ENCODE results near the gene PROM2.

Gene PROM2

GRCh38 chr2:95327861-95328260 is 53.6 kb downstream of the PROM2 start:
- H3K4me3 ChIP-seq (ENCODE audit: low read depth in 1 of 2, low read length in 2 of 2) = no peak overlapping the region
- no peaks in the 10 kb centered on the region for H3K27me3 ChIP-seq (ENCODE audit: control insufficient read depth in 1 of 2, insufficient read depth in 2 of 2, low read length in 2 of 2)
- H3K9ac ChIP-seq (ENCODE audit: low read depth in 1 of 2, low read length in 2 of 2) = no peak overlapping the region
- no peaks in the 10 kb centered on the region for H3K9me3 ChIP-seq (ENCODE audit: control insufficient read depth in 1 of 2, low read length in 2 of 2)
- H3K36me3 ChIP-seq (ENCODE audit: control insufficient read depth in 1 of 2, insufficient read depth in 2 of 2, low read length in 2 of 2) = no peaks in the 10 kb centered on the region
- no peak overlapping the region for H3K27ac ChIP-seq (ENCODE audit: low read depth, low read length)
- H3K4me1 ChIP-seq (ENCODE audit: control insufficient read depth in 1 of 2, insufficient read depth in 2 of 2, low read length in 2 of 2) = no peaks in the 10 kb centered on the region

DNA sequence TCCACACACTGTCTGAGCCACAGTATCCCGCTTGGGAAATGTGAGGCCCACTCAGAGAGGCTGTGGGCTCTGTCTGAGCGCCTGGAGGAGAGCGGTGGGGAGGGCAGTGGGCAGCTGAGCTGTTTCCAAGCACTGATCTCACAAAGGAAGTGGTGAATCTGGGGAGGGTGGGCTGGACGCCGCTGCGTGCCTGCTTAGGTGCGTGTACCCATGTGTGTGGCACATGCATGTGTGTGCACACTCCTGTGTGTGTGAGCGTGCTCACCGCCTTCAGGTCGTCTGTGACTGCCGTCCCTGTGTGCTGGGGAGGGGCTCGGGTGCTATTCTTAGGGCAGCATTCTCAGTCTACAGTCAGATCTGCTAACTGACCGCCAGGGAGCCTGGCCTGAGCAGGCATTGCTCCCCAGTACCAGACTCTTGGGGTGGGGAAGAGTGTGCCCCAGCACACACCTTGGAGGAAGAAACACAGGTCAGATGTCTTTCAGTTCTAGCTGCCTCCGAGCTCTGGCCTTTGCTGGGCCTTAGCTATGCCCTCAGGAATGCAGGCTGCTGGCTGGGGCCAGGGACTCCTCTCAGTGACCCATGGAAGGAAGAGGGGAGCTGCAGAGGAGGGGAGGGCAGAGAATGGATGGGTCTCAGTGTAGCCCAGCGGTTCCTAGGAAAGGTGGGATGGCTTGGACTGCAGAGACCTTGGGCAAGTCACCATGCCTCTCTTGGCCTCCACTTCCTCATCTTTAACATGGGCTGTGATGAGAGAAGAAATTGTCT is 54.3 kb downstream of the PROM2 start:
- Histone ChIP-seq H3K27ac (ENCODE audit: low read depth, low read length) (no peak overlapping the region), H3K4me1 (ENCODE audit: control insufficient read depth in 1 of 2, insufficient read depth in 2 of 2, low read length in 2 of 2) (no peaks in the 10 kb centered on the region)

GRCh38 chr2:95329401-95329800 is 55.2 kb downstream of the PROM2 start:
- peaks cover 0 to 7% of the 10 kb centered on the region in 2 donors for H3K27me3 ChIP-seq (ENCODE audit: control insufficient read depth in 1 of 2, insufficient read depth in 2 of 2, low read length in 2 of 2)
- H3K9ac ChIP-seq (ENCODE audit: low read depth in 1 of 2, low read length in 2 of 2) = no peak overlapping the region
- H3K27ac ChIP-seq (ENCODE audit: low read depth, low read length) = no peak overlapping the region
- H3K9me3 ChIP-seq (ENCODE audit: control insufficient read depth in 1 of 2, low read length in 2 of 2) = no peaks in the 10 kb centered on the region
- no peak overlapping the region for H3K4me3 ChIP-seq (ENCODE audit: low read depth in 1 of 2, low read length in 2 of 2)
- no peaks in the 10 kb centered on the region for H3K4me1 ChIP-seq (ENCODE audit: control insufficient read depth in 1 of 2, insufficient read depth in 2 of 2, low read length in 2 of 2)
- no peaks in the 10 kb centered on the region for H3K36me3 ChIP-seq (ENCODE audit: control insufficient read depth in 1 of 2, insufficient read depth in 2 of 2, low read length in 2 of 2)

More for the DNA sequence above, 54.3 kb downstream of the PROM2 start:
- Histone ChIP-seq H3K9ac (ENCODE audit: low read depth in 1 of 2, low read length in 2 of 2) (no peak overlapping the region), H3K9me3 (ENCODE audit: control insufficient read depth in 1 of 2, low read length in 2 of 2) (no peaks in the 10 kb centered on the region), H3K4me3 (ENCODE audit: low read depth in 1 of 2, low read length in 2 of 2) (no peak overlapping the region), H3K27me3 (ENCODE audit: control insufficient read depth in 1 of 2, insufficient read depth in 2 of 2, low read length in 2 of 2) (peaks cover 0 to 5% of the 10 kb centered on the region in 2 donors), H3K36me3 (ENCODE audit: control insufficient read depth in 1 of 2, insufficient read depth in 2 of 2, low read length in 2 of 2) (no peaks in the 10 kb centered on the region)

DNA sequence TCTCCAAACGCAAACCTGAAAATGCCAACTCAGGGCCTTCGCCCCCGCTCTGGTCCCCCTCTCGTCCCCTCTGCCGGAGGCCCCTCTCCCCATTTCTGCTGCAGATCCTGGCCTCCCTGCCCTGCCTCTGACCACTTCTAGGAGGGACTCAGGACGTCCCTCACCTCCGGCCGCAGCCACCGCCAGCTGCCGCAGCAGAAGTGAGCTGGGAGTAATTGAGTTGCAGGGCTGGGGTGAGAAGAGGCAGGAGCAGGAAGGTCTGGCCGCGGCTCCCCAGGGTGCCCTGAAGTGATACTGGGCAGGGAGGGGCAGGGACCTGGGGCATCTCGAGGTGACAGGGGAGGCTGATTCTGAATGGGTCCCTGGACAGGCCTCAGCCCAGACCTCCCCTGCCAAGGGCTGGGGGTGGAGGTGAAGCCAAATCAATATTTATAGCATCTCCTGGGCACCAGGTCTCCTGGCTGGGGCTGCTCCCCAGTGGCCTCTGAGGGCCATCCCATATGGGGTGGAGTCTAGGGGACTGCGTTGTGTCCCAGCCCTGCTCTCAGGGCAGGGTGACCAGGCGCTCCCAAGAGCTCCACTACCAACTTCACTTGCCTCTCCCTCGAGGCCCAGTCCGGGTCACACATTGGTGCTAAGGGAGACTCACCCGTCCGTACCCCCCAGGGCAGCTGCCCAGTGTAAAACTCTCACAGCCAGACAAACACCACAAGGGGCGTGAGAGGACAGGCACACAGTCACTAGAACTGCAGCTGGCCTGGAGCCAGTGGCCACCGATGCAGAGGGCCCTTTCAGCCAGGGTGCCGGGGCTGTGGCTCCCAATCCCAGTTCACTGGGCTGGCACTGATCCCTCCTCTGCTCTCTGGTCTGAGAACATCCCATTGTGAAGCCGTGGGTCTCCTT is 55.9 kb downstream of the PROM2 start:
- H3K9ac ChIP-seq (ENCODE audit: low read depth in 1 of 2, low read length in 2 of 2) = no peak overlapping the region

GRCh38 chr2:95330794-95331338 is 56.6 kb downstream of the PROM2 start:
- Histone ChIP-seq H3K4me1 (ENCODE audit: control insufficient read depth in 1 of 2, insufficient read depth in 2 of 2, low read length in 2 of 2) (no peaks in the 10 kb centered on the region), H3K9ac (ENCODE audit: low read depth in 1 of 2, low read length in 2 of 2) (no peak overlapping the region), H3K9me3 (ENCODE audit: control insufficient read depth in 1 of 2, low read length in 2 of 2) (no peaks in the 10 kb centered on the region), H3K27me3 (ENCODE audit: control insufficient read depth in 1 of 2, insufficient read depth in 2 of 2, low read length in 2 of 2) (peaks cover 6 to 7% of the 10 kb centered on the region in 2 donors), H3K36me3 (ENCODE audit: control insufficient read depth in 1 of 2, insufficient read depth in 2 of 2, low read length in 2 of 2) (no peaks in the 10 kb centered on the region), H3K4me3 (ENCODE audit: low read depth in 1 of 2, low read length in 2 of 2) (no peak overlapping the region), H3K27ac (ENCODE audit: low read depth, low read length) (no peak overlapping the region)

More for the DNA sequence above, 55.9 kb downstream of the PROM2 start:
- Histone ChIP-seq H3K9me3 (ENCODE audit: control insufficient read depth in 1 of 2, low read length in 2 of 2) (no peaks in the 10 kb centered on the region), H3K27ac (ENCODE audit: low read depth, low read length) (no peak overlapping the region), H3K4me3 (ENCODE audit: low read depth in 1 of 2, low read length in 2 of 2) (no peak overlapping the region), H3K27me3 (ENCODE audit: control insufficient read depth in 1 of 2, insufficient read depth in 2 of 2, low read length in 2 of 2) (peaks cover 5 to 7% of the 10 kb centered on the region in 2 donors), H3K36me3 (ENCODE audit: control insufficient read depth in 1 of 2, insufficient read depth in 2 of 2, low read length in 2 of 2) (no peaks in the 10 kb centered on the region), H3K4me1 (ENCODE audit: control insufficient read depth in 1 of 2, insufficient read depth in 2 of 2, low read length in 2 of 2) (no peaks in the 10 kb centered on the region)

DNA sequence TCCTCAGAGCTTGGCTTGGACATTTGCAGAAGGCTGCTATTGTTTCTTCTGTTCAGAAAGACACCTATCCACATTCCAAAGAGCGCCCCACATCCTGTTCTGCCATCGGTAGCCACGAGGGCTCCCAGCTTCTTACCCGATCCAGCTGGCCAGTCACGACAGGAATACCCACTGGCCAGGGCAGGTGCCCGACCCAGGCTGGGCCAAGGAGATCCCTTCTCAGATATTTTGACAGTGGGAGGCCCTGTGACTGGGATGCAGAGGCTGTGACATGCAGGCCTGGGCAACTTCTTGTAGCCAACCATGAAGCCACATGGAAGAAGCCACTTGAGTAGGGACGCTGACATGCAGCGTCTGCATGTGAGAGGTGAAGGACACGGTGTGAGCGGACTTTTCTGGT is 57.4 kb downstream of the PROM2 start:
- peaks cover 6 to 7% of the 10 kb centered on the region in 2 donors for H3K27me3 ChIP-seq (ENCODE audit: control insufficient read depth in 1 of 2, insufficient read depth in 2 of 2, low read length in 2 of 2)
- no peak overlapping the region for H3K27ac ChIP-seq (ENCODE audit: low read depth, low read length)
- H3K36me3 ChIP-seq (ENCODE audit: control insufficient read depth in 1 of 2, insufficient read depth in 2 of 2, low read length in 2 of 2) = no peaks in the 10 kb centered on the region
- H3K9me3 ChIP-seq (ENCODE audit: control insufficient read depth in 1 of 2, low read length in 2 of 2) = no peaks in the 10 kb centered on the region
- H3K4me1 ChIP-seq (ENCODE audit: control insufficient read depth in 1 of 2, insufficient read depth in 2 of 2, low read length in 2 of 2) = no peaks in the 10 kb centered on the region
- no peak overlapping the region for H3K4me3 ChIP-seq (ENCODE audit: low read depth in 1 of 2, low read length in 2 of 2)
- no peak overlapping the region for H3K9ac ChIP-seq (ENCODE audit: low read depth in 1 of 2, low read length in 2 of 2)

DNA sequence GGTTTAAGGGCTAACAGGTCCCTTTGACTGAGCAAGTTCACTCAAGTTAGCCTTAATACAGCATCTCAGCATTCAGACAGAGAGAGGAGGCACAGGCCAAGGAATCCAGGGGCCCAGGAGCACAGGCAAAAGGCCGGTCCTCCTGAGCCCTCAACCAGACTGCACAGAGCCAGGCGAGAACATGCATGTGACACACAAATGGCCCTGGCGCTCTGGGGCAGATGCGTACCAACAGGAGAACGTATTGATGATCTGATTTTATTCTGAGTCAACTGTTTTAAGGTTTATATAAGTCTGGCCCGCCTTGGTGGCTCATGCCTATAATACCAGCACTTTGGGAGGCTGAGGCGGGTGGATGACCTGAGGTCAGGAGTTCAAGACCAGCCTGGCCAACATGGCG is 57.8 kb downstream of the PROM2 start:
- Histone ChIP-seq H3K27me3 (ENCODE audit: control insufficient read depth in 1 of 2, insufficient read depth in 2 of 2, low read length in 2 of 2) (peaks cover 6 to 7% of the 10 kb centered on the region in 2 donors), H3K9me3 (ENCODE audit: control insufficient read depth in 1 of 2, low read length in 2 of 2) (no peaks in the 10 kb centered on the region), H3K36me3 (ENCODE audit: control insufficient read depth in 1 of 2, insufficient read depth in 2 of 2, low read length in 2 of 2) (no peaks in the 10 kb centered on the region), H3K27ac (ENCODE audit: low read depth, low read length) (no peak overlapping the region), H3K9ac (ENCODE audit: low read depth in 1 of 2, low read length in 2 of 2) (no peak overlapping the region), H3K4me3 (ENCODE audit: low read depth in 1 of 2, low read length in 2 of 2) (no peak overlapping the region), H3K4me1 (ENCODE audit: control insufficient read depth in 1 of 2, insufficient read depth in 2 of 2, low read length in 2 of 2) (no peaks in the 10 kb centered on the region)

GRCh38 chr2:95333056-95333455 is 58.8 kb downstream of the PROM2 start:
- Histone ChIP-seq H3K27ac (ENCODE audit: low read depth, low read length) (no peak overlapping the region), H3K36me3 (ENCODE audit: control insufficient read depth in 1 of 2, insufficient read depth in 2 of 2, low read length in 2 of 2) (no peaks in the 10 kb centered on the region), H3K4me1 (ENCODE audit: control insufficient read depth in 1 of 2, insufficient read depth in 2 of 2, low read length in 2 of 2) (no peaks in the 10 kb centered on the region), H3K27me3 (ENCODE audit: control insufficient read depth in 1 of 2, insufficient read depth in 2 of 2, low read length in 2 of 2) (peaks cover 6 to 7% of the 10 kb centered on the region in 2 donors), H3K9me3 (ENCODE audit: control insufficient read depth in 1 of 2, low read length in 2 of 2) (no peaks in the 10 kb centered on the region), H3K4me3 (ENCODE audit: low read depth in 1 of 2, low read length in 2 of 2) (no peak overlapping the region), H3K9ac (ENCODE audit: low read depth in 1 of 2, low read length in 2 of 2) (no peak overlapping the region)

DNA sequence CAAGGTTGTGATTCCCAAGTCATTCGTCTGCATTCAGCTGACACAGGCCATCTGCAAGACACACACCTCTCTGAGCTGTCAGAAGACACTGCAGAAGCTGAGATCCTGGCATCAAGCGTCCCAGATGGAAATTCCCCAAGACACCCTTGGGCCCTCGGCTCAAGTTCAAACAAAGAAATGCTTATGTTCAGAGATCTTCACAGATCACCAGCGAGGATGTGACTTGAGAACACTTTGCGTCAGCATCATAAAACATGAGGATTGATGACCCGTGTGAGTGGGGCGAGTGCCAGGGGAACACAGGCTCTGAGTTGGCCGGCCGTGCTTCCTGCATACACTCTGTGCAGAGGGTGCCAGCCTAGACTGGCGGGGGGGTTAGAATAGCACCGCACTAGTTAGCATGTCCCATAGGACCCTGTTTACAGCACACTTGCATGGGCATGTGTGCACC is 59.7 kb downstream of the PROM2 start:
- H3K4me1 ChIP-seq (ENCODE audit: control insufficient read depth in 1 of 2, insufficient read depth in 2 of 2, low read length in 2 of 2) = no peaks in the 10 kb centered on the region
- H3K27ac ChIP-seq (ENCODE audit: low read depth, low read length) = no peak overlapping the region
- H3K9me3 ChIP-seq (ENCODE audit: control insufficient read depth in 1 of 2, low read length in 2 of 2) = no peaks in the 10 kb centered on the region
- H3K9ac ChIP-seq (ENCODE audit: low read depth in 1 of 2, low read length in 2 of 2) = no peak overlapping the region
- H3K27me3 ChIP-seq (ENCODE audit: control insufficient read depth in 1 of 2, insufficient read depth in 2 of 2, low read length in 2 of 2) = peaks cover 6 to 7% of the 10 kb centered on the region in 2 donors
- no peaks in the 10 kb centered on the region for H3K36me3 ChIP-seq (ENCODE audit: control insufficient read depth in 1 of 2, insufficient read depth in 2 of 2, low read length in 2 of 2)
- H3K4me3 ChIP-seq (ENCODE audit: low read depth in 1 of 2, low read length in 2 of 2) = no peak overlapping the region
